GM18951 (cell line): ENCODE data around the gene C11orf91.

ENCODE experiments used
- POLR2A ChIP-seq: IDR thresholded peaks from 4 replicates; pipeline ENCODE4 v1.6.1; 2011; ENCODE audit warnings: mild to moderate bottlenecking; ENCODE audit not compliant: insufficient read length, insufficient read depth; ENCODE audit errors: extremely low read depth
- in situ Hi-C: fragments of 300-500 bp; cut with MboI; formaldehyde crosslinking; loops from one replicate; pipeline ENCODE4 v1.12.0; 2022; ENCODE audit warnings: low sequenced_read_pairs, mixed read lengths, inconsistent platforms; ENCODE audit not compliant: unreplicated experiment

C11orf91 gene, protein sequence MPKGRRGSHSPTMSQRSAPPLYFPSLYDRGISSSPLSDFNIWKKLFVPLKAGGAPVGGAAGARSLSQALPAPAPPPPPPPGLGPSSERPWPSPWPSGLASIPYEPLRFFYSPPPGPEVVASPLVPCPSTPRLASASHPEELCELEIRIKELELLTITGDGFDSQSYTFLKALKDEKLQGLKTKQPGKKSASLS

GRCh38 chr11:33700502-33701271, at the start of gene C11orf91:
TSS of gene C11orf91 (minus strand) at chr11:33700826. CDS start at chr11:33700740, 86 bp downstream.
- TF ChIP-seq POLR2A: peak; percentile 39
- in situ Hi-C loops: no loop called here

GRCh38 chr11:33747979-33748378, 47.4 kb upstream of the C11orf91 start:
- no peak for TF ChIP-seq POLR2A
- in situ Hi-C loops: no loop called here

GRCh38 chr11:33743291-33743690, 42.7 kb upstream of the C11orf91 start:
- TF ChIP-seq POLR2A: no peak
- in situ Hi-C loops: no loop called here

DNA sequence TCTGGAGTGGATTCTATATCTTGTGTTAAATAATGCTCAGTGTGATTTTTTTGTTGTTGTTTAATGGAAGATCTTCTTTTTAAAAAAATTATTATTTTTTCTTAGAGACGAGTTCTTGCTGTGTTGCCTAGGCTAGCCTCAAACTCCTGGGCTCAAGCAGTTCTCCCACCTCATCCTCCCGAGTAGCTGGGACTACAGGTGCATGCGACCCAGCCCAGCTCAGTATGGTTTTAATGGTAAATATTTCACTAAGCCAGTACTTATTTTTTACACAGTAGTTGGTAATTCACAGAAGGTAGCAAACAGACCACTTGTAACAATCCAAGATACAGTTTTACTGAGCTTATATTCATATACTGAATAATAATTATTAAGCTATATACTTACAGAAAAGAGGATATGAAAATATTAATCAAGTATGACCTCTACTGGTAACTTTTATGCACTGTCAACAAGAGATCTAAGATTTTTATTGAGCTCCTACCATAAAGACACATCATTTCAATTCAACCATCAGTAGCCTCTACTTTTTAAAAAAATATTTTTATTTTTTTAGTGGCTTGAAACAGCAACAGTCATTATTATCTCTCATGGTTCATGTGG, 41.7 kb upstream of the C11orf91 start:
- no peak for TF ChIP-seq POLR2A
- in situ Hi-C loops: no loop called here

- in situ Hi-C loops: no loop called here
- TF ChIP-seq POLR2A: no peak
These were observed 41.2 kb upstream of the C11orf91 start for GRCh38 chr11:33741806-33742205.

- in situ Hi-C loops: no loop called here
These were observed 36.8 kb upstream of the C11orf91 start for GRCh38 chr11:33737362-33737821.

DNA sequence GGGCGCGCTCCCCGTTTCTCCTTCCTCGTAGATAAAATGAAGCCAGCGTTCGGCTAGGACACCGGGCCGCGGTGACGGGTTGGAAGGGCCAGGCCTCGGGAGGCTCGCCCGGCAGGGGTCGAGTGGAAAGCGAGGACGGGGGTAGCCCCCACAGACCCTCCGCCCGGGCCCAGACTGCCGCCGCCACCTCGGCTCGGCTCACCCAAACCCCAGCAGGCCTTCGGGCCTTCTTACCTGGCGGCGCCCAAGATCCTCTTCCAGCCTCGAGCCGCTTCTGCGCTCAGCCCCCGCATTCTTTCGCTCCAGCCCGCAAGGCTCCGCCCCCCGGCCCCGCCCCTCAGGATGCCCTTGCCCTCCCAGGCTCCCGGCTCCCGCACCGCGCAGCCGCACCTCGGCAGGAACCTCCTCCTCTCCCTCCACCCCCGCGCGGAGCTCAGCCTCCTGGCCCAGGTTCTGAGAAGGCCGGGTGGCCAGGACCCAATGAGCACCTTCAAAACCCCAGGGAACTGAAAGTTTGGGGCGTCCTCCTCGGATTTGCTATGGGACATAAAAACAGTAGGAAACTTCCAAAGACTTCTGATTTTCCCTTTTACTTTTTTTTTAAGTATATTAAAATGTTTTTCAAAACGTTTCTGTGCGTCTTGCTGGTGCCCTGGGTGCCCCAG, 35.7 kb upstream of the C11orf91 start, which contains the start of gene CD59:
CD59 (minus strand) TSS at position 276 of the 665 bp plus-strand sequence. CDS start 13,978 bp downstream, outside the sequence.
- in situ Hi-C loops: no loop called here
- TF ChIP-seq POLR2A: peak; percentile 89

More at GRCh38 chr11:33737362-33737821, 36.8 kb upstream of the C11orf91 start:
- no peak for TF ChIP-seq POLR2A

GRCh38 chr11:33735271-33736147, 34.9 kb upstream of the C11orf91 start:
- no peak for TF ChIP-seq POLR2A
- in situ Hi-C loops: no loop called here

DNA sequence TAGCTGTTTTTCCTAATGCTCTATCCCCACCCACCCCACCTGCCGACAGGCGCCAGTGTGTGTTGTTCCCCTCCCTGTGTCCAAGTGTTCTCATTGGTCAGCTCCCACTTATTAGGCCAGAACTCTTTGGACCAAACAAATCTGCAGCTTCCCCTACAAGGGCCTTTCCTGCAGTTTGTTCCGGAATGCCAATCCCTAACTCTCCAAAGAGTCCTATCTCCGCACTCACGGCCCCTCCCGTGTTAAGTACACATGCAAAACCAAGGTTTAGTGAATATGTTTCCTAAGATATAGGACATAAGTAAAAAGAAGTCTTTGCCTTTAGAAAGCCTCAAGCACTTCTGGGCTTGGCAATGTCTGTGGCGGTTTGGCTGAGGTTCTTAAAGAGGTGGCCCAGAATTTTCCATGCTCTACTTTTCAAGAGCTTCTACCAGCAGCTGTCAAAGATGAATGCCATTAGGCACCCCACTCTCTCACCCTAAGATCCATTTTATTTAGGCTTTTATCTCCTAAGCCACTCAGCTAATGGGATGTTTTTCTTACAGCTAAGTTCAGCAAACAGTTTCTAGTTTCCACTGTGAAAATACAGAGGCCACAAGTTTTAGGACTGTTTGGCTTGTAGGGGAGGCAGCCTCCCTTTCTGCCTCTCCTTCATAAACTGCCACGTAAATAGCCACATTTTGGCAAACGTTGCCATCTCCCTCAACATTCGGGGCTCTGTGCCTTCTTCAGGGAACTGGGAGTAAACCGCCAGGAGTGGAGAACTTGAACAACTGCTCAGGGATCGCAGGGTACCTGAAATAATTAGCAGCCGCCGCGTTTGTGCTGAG, 34.0 kb upstream of the C11orf91 start:
- no peak for TF ChIP-seq POLR2A
- in situ Hi-C loops: no loop called here

- in situ Hi-C loops: no loop called here
- no peak for TF ChIP-seq POLR2A
These were observed 33.4 kb upstream of the C11orf91 start for GRCh38 chr11:33733980-33734379.

- no peak for TF ChIP-seq POLR2A
- in situ Hi-C loops: no loop called here
These were observed 31.3 kb upstream of the C11orf91 start for GRCh38 chr11:33731723-33732531.
